ENCODE measurements around the gene DCN.
A peak's percentile ranks its signal among the peaks of the same experiment; 100 is the strongest.

The DCN gene

GRCh38 chr12:91222746-91223145 lies 40.1 kb upstream of the DCN start:
- no peaks in the 10 kb centered on the region for H3K36me3 ChIP-seq (ENCODE audit: low read depth)
- no peak overlapping the region for H3K4me3 ChIP-seq (ENCODE audit: severe bottlenecking)
- no peaks in the 10 kb centered on the region for H3K4me1 ChIP-seq (ENCODE audit: insufficient read depth, poor library complexity, severe bottlenecking)
- no peaks in the 10 kb centered on the region for H3K27me3 ChIP-seq (ENCODE audit: insufficient read depth, poor library complexity, severe bottlenecking)
- no peak for TF ChIP-seq CTCF (IDR thresholded peaks at IDR 0.05; ENCODE audit: poor library complexity, severe bottlenecking)
- ATAC-seq (ENCODE audit: low read depth) (peak; percentile 57; the same call in 1 of the 3 replicates), DNase-seq (ENCODE audit: low spot score) (no peak)
- no peaks in the 10 kb centered on the region for H3K9me3 ChIP-seq (ENCODE audit: severe bottlenecking)
- H3K27ac ChIP-seq (ENCODE audit: poor library complexity, severe bottlenecking) = no peak overlapping the region

- ATAC-seq (ENCODE audit: low read depth) = no peak
- no peak for TF ChIP-seq CTCF (IDR thresholded peaks at IDR 0.05; ENCODE audit: poor library complexity, severe bottlenecking)
- H3K27ac ChIP-seq (ENCODE audit: poor library complexity, severe bottlenecking) = no peak overlapping the region
Observed at GRCh38 chr12:91219919-91220318, 37.3 kb upstream of the DCN start.

GRCh38 chr12:91219511-91219910 lies 36.9 kb upstream of the DCN start:
- no peaks in the 10 kb centered on the region for H3K27me3 ChIP-seq (ENCODE audit: insufficient read depth, poor library complexity, severe bottlenecking)
- H3K4me1 ChIP-seq (ENCODE audit: insufficient read depth, poor library complexity, severe bottlenecking) = no peaks in the 10 kb centered on the region
- ATAC-seq (ENCODE audit: low read depth) = peak; percentile 40; the same call in 1 of the 3 replicates
- no peak overlapping the region for H3K4me3 ChIP-seq (ENCODE audit: severe bottlenecking)
- TF ChIP-seq CTCF (IDR thresholded peaks at IDR 0.05; ENCODE audit: poor library complexity, severe bottlenecking) = no peak
- no peaks in the 10 kb centered on the region for H3K36me3 ChIP-seq (ENCODE audit: low read depth)
- H3K27ac ChIP-seq (ENCODE audit: poor library complexity, severe bottlenecking) = no peak overlapping the region
- no peaks in the 10 kb centered on the region for H3K9me3 ChIP-seq (ENCODE audit: severe bottlenecking)
- no peak for DNase-seq (ENCODE audit: low spot score)

More at GRCh38 chr12:91219919-91220318, 37.3 kb upstream of the DCN start:
- Histone ChIP-seq H3K36me3 (ENCODE audit: low read depth) (no peaks in the 10 kb centered on the region), H3K4me1 (ENCODE audit: insufficient read depth, poor library complexity, severe bottlenecking) (no peaks in the 10 kb centered on the region), H3K4me3 (ENCODE audit: severe bottlenecking) (no peak overlapping the region), H3K9me3 (ENCODE audit: severe bottlenecking) (no peaks in the 10 kb centered on the region), H3K27me3 (ENCODE audit: insufficient read depth, poor library complexity, severe bottlenecking) (no peaks in the 10 kb centered on the region)
- DNase-seq (ENCODE audit: low spot score) = no peak

GRCh38 chr12:91216871-91217270 lies 34.3 kb upstream of the DCN start:
- DNase-seq (ENCODE audit: low spot score) = no peak
- H3K27ac ChIP-seq (ENCODE audit: poor library complexity, severe bottlenecking) = no peak overlapping the region
- no peak for TF ChIP-seq CTCF (IDR thresholded peaks at IDR 0.05; ENCODE audit: poor library complexity, severe bottlenecking)

GRCh38 chr12:91215940-91216454 lies 33.4 kb upstream of the DCN start:
- Histone ChIP-seq H3K27me3 (ENCODE audit: insufficient read depth, poor library complexity, severe bottlenecking) (no peaks in the 10 kb centered on the region), H3K4me1 (ENCODE audit: insufficient read depth, poor library complexity, severe bottlenecking) (no peaks in the 10 kb centered on the region), H3K4me3 (ENCODE audit: severe bottlenecking) (no peak overlapping the region), H3K36me3 (ENCODE audit: low read depth) (no peaks in the 10 kb centered on the region), H3K9me3 (ENCODE audit: severe bottlenecking) (no peaks in the 10 kb centered on the region), H3K27ac (ENCODE audit: poor library complexity, severe bottlenecking) (no peak overlapping the region)
- TF ChIP-seq CTCF (IDR thresholded peaks at IDR 0.05; ENCODE audit: poor library complexity, severe bottlenecking) = no peak
- ATAC-seq (ENCODE audit: low read depth) = no peak
- DNase-seq (ENCODE audit: low spot score) = no peak

More at GRCh38 chr12:91216871-91217270, 34.3 kb upstream of the DCN start:
- H3K9me3 ChIP-seq (ENCODE audit: severe bottlenecking) = no peaks in the 10 kb centered on the region
- no peaks in the 10 kb centered on the region for H3K27me3 ChIP-seq (ENCODE audit: insufficient read depth, poor library complexity, severe bottlenecking)
- no peaks in the 10 kb centered on the region for H3K4me1 ChIP-seq (ENCODE audit: insufficient read depth, poor library complexity, severe bottlenecking)
- H3K4me3 ChIP-seq (ENCODE audit: severe bottlenecking) = no peak overlapping the region
- no peak for ATAC-seq (ENCODE audit: low read depth)
- no peaks in the 10 kb centered on the region for H3K36me3 ChIP-seq (ENCODE audit: low read depth)

Measured in RWPE2 (cell line).